ENCODE results near the gene JPT2. TPM values are rescaled to one million over a fixed set of nuclear protein-coding genes. Genes with fewer than 3 reads are reported as not detected.

The JPT2 gene
- total RNA-seq, 1 experiment from 2014 or later = 131 TPM

GRCh38 chr16:1631931-1632637 lies 46.0 kb upstream of the JPT2 start:
- ChIA-PET POLR2A (interaction anchor here (0.6 to 0.9 kb wide), 2 partner anchors 20 to 150 kb away, joined by 3 to 4 read pairs; partner anchors contain the start of genes CRAMP1, IFT140, NUBP2 and SPSB3), CTCF (no interaction called here)
- TF ChIP-seq, protein P1, sequence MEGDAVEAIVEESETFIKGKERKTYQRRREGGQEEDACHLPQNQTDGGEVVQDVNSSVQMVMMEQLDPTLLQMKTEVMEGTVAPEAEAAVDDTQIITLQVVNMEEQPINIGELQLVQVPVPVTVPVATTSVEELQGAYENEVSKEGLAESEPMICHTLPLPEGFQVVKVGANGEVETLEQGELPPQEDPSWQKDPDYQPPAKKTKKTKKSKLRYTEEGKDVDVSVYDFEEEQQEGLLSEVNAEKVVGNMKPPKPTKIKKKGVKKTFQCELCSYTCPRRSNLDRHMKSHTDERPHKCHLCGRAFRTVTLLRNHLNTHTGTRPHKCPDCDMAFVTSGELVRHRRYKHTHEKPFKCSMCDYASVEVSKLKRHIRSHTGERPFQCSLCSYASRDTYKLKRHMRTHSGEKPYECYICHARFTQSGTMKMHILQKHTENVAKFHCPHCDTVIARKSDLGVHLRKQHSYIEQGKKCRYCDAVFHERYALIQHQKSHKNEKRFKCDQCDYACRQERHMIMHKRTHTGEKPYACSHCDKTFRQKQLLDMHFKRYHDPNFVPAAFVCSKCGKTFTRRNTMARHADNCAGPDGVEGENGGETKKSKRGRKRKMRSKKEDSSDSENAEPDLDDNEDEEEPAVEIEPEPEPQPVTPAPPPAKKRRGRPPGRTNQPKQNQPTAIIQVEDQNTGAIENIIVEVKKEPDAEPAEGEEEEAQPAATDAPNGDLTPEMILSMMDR (IDR thresholded peaks at IDR 0.05; ENCODE audit: unreplicated experiment) = no peak
- no peak overlapping the region for H3K27ac Mint-ChIP-seq (ENCODE audit: low read depth, unreplicated experiment)
- H3K9me3 Mint-ChIP-seq (ENCODE audit: unreplicated experiment) = no peaks in the 10 kb centered on the region
- H3K27me3 Mint-ChIP-seq (ENCODE audit: insufficient read depth, unreplicated experiment) = no peaks in the 10 kb centered on the region
- H3K36me3 Mint-ChIP-seq (ENCODE audit: insufficient read depth, unreplicated experiment) = peaks cover 59% of the 10 kb centered on the region
- no peak for DNase-seq (ENCODE audit: unreplicated experiment)
- intact Hi-C loops (cut with micrococcal nuclease) = no loop called here
- H3K4me3 Mint-ChIP-seq (ENCODE audit: unreplicated experiment) = no peak overlapping the region
- no peaks in the 10 kb centered on the region for H3K4me1 Mint-ChIP-seq (ENCODE audit: insufficient read depth, unreplicated experiment)
- BruUV-seq (replicated peaks) = no TSS peak

- Mint-ChIP-seq H3K36me3 (ENCODE audit: insufficient read depth, unreplicated experiment) (peaks cover 54% of the 10 kb centered on the region), H3K27ac (ENCODE audit: low read depth, unreplicated experiment) (no peak overlapping the region), H3K4me3 (ENCODE audit: unreplicated experiment) (no peak overlapping the region), H3K4me1 (ENCODE audit: insufficient read depth, unreplicated experiment) (no peaks in the 10 kb centered on the region), H3K9me3 (ENCODE audit: unreplicated experiment) (no peaks in the 10 kb centered on the region), H3K27me3 (ENCODE audit: insufficient read depth, unreplicated experiment) (no peaks in the 10 kb centered on the region)
- intact Hi-C loops (cut with micrococcal nuclease) = no loop called here
- ChIA-PET CTCF (no interaction called here), POLR2A (interaction anchor here (0.9 kb wide), 1 partner anchor 21 kb away, joined by 3 read pairs; the partner anchor contains the start of genes CRAMP1 and IFT140)
- TF ChIP-seq, protein P1 (IDR thresholded peaks at IDR 0.05; ENCODE audit: unreplicated experiment) = no peak
- DNase-seq (ENCODE audit: unreplicated experiment) = no peak
- no TSS peak for BruUV-seq (replicated peaks)
These were observed 45.5 kb upstream of the JPT2 start for GRCh38 chr16:1632638-1632970.

- DNase-seq (ENCODE audit: unreplicated experiment) = no peak
- Mint-ChIP-seq H3K4me1 (ENCODE audit: insufficient read depth, unreplicated experiment) (no peaks in the 10 kb centered on the region), H3K9me3 (ENCODE audit: unreplicated experiment) (no peaks in the 10 kb centered on the region), H3K27ac (ENCODE audit: low read depth, unreplicated experiment) (no peak overlapping the region), H3K4me3 (ENCODE audit: unreplicated experiment) (no peak overlapping the region), H3K27me3 (ENCODE audit: insufficient read depth, unreplicated experiment) (no peaks in the 10 kb centered on the region), H3K36me3 (ENCODE audit: insufficient read depth, unreplicated experiment) (peaks cover 56% of the 10 kb centered on the region)
- intact Hi-C loops (cut with micrococcal nuclease) = no loop called here
- ChIA-PET POLR2A (interaction anchor here (0.7 to 0.9 kb wide), 2 partner anchors 21 to 663 kb away, joined by 3 read pairs; partner anchors contain the start of genes CRAMP1 and IFT140), CTCF (interaction anchor here (0.7 kb wide), 2 partner anchors 82 to 1032 kb away, joined by 3 read pairs; no protein-coding TSS in a partner anchor)
- TF ChIP-seq, protein P1 (IDR thresholded peaks at IDR 0.05; ENCODE audit: unreplicated experiment) = no peak
- BruUV-seq (replicated peaks) = no TSS peak
These were observed 44.8 kb upstream of the JPT2 start for GRCh38 chr16:1633310-1633709.

DNA sequence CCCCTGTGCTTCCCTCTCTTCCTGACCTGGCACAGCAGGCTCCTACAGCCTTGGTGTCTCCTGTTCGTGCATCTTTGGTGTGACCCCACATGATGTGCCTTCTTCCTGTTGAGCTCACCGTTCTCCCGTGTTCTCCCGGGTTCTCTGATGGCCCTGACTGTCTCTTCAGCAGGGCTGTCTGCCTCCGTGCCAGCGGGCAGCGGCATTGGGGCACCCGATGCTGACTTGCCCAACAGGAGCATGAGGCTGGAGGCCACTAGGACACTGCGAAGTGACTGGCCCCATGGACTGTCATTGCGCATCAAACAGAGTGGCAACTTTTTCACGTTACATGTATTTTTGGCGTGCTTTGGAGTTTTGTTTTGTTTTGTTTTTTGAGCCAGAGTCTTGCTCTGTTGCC lies 43.5 kb upstream of the JPT2 start:
- POLR2A ChIA-PET = no interaction called here
- Mint-ChIP-seq H3K4me3 (ENCODE audit: unreplicated experiment) (no peak overlapping the region), H3K27me3 (ENCODE audit: insufficient read depth, unreplicated experiment) (no peaks in the 10 kb centered on the region), H3K9me3 (ENCODE audit: unreplicated experiment) (no peaks in the 10 kb centered on the region), H3K4me1 (ENCODE audit: insufficient read depth, unreplicated experiment) (no peaks in the 10 kb centered on the region), H3K36me3 (ENCODE audit: insufficient read depth, unreplicated experiment) (peaks cover 59% of the 10 kb centered on the region), H3K27ac (ENCODE audit: low read depth, unreplicated experiment) (no peak overlapping the region)
- intact Hi-C loops (cut with micrococcal nuclease) = no loop called here
- no TSS peak for BruUV-seq (replicated peaks)
- DNase-seq (ENCODE audit: unreplicated experiment) = no peak
- CTCF ChIA-PET = no interaction called here
- TF ChIP-seq, protein P1 (IDR thresholded peaks at IDR 0.05; ENCODE audit: unreplicated experiment) = no peak
